Loucy (cell line): ENCODE measurements around the gene PDCD2L.

Experiments used
- H2AFZ ChIP-seq: fragments of 200-600 bp; sonication (generic); 2 replicates; pipeline ENCODE4 v1.6.0; 2016; ENCODE audit warnings: antibody characterized with exemption, mild to moderate bottlenecking, low read length, moderate library complexity
- H3F3A ChIP-seq: fragments of 200-600 bp; 2 replicates; pipeline ENCODE4 v1.6.0; 2016; ENCODE audit warnings: antibody characterized with exemption, low read depth, mild to moderate bottlenecking
- H3K27me3 ChIP-seq: fragments of 200-600 bp; sonication (generic); 2 replicates; pipeline ENCODE4 v1.6.1; 2014; ENCODE audit warnings: low read length, mild to moderate bottlenecking; ENCODE audit not compliant: insufficient read depth, poor library complexity, severe bottlenecking
- H3K36me3 ChIP-seq: fragments of 200-600 bp; sonication (generic); 2 replicates; pipeline ENCODE4 v1.6.1; 2016; ENCODE audit warnings: low read length; ENCODE audit not compliant: insufficient read depth
- H3K4me1 ChIP-seq: fragments of 200-600 bp; sonication (generic); 2 replicates; pipeline ENCODE4 v1.5.1; 2014; ENCODE audit warnings: low read length, mild to moderate bottlenecking; ENCODE audit not compliant: insufficient read depth, poor library complexity, severe bottlenecking
- H3K4me2 ChIP-seq: fragments of 200-600 bp; sonication (generic); 2 replicates; pipeline ENCODE4 v1.6.0; 2014; ENCODE audit warnings: antibody characterized with exemption, low read length, low read depth, mild to moderate bottlenecking; ENCODE audit not compliant: poor library complexity, severe bottlenecking
- H3K4me3 ChIP-seq: fragments of 200-600 bp; sonication (generic); 2 replicates; pipeline ENCODE4 v1.5.1; 2014; ENCODE audit warnings: low read length, mild to moderate bottlenecking, mixed read lengths; ENCODE audit not compliant: poor library complexity, severe bottlenecking
- H3K79me2 ChIP-seq: fragments of 200-600 bp; sonication (generic); 2 replicates; pipeline ENCODE4 v1.6.1; 2014; ENCODE audit warnings: low read length; ENCODE audit not compliant: insufficient read depth
- H3K9ac ChIP-seq: fragments of 200-600 bp; sonication (generic); 2 replicates; pipeline ENCODE4 v1.6.0; 2014; ENCODE audit warnings: mild to moderate bottlenecking, low read depth, low read length, moderate library complexity; ENCODE audit not compliant: poor library complexity, severe bottlenecking
- H3K9me2 ChIP-seq: fragments of 200-600 bp; sonication (generic); replicated peaks from 2 replicates; pipeline ENCODE4 v1.6.1; 2016; ENCODE audit warnings: low read depth, low read length, mixed read lengths
- H3K9me3 ChIP-seq: fragments of 200-600 bp; sonication (generic); 2 replicates; pipeline ENCODE4 v1.6.1; 2014; ENCODE audit warnings: mild to moderate bottlenecking, antibody characterized with exemption, low read length, low read depth; ENCODE audit not compliant: insufficient read depth
- H4K20me1 ChIP-seq: fragments of 200-600 bp; sonication (generic); 2 replicates; pipeline ENCODE4 v1.6.0; 2014; ENCODE audit warnings: antibody characterized with exemption, low read length, mild to moderate bottlenecking; ENCODE audit not compliant: insufficient read depth, poor library complexity, severe bottlenecking
- CTCF ChIP-seq: fragments of 200-600 bp; sonication (generic); conservative IDR thresholded peaks from 2 replicates; pipeline ENCODE4 v1.5.1; 2014; ENCODE audit warnings: mild to moderate bottlenecking, antibody characterized with exemption, low read length
- EZH2phosphoT487 ChIP-seq: fragments of 200-600 bp; IDR thresholded peaks from 2 replicates; pipeline ENCODE4 v1.6.1; 2018; ENCODE audit warnings: antibody characterized with exemption, mild to moderate bottlenecking, moderate library complexity, borderline replicate concordance

Gene PDCD2L

GRCh38 chr19:34404109-34404909 is at the start of gene PDCD2L:
Gene PDCD2L, plus strand, starts transcription at chr19:34404399. Its CDS starts 32 bp downstream, at chr19:34404431.
- peak within 1 kb of the TSS; percentile 78 for H3K4me3 ChIP-seq
- peak within 1 kb of the TSS; percentile 74 for H3K4me2 ChIP-seq
- peaks cover 5% of the 10 kb centered on the region for H3K4me1 ChIP-seq
- no peaks in the 10 kb centered on the region for H3F3A ChIP-seq
- H3K27me3 ChIP-seq, result no peaks in the 10 kb centered on the region
- no peaks in the 10 kb centered on the region for H4K20me1 ChIP-seq
- H3K9ac ChIP-seq, result peak within 1 kb of the TSS; percentile 75
- TF ChIP-seq EZH2phosphoT487, result no peak
- TF ChIP-seq CTCF, result no peak
- H3K9me2 ChIP-seq, result no peaks in the 10 kb centered on the region
- H3K9me3 ChIP-seq, result no peaks in the 10 kb centered on the region
- peaks cover 21% of the 10 kb centered on the region; the same call in 1 of the 2 replicates for H3K36me3 ChIP-seq
- H2AFZ ChIP-seq, result peak within 1 kb of the TSS; percentile 96
- H3K79me2 ChIP-seq, result peaks cover 14% of the 10 kb centered on the region; the same call in 1 of the 2 replicates

GRCh38 chr19:34355201-34355600 is 49.0 kb upstream of the PDCD2L start:
- Histone ChIP-seq H3K4me1 (peaks cover 37% of the 10 kb centered on the region), H4K20me1 (no peaks in the 10 kb centered on the region), H3K4me2 (no peak overlapping the region), H3K9me3 (no peaks in the 10 kb centered on the region), H3K27me3 (no peaks in the 10 kb centered on the region), H3K9me2 (no peaks in the 10 kb centered on the region), H3K79me2 (peaks cover 4% of the 10 kb centered on the region; the same call in 1 of the 2 replicates), H3K4me3 (no peak overlapping the region), H2AFZ (no peak overlapping the region), H3K9ac (no peak overlapping the region), H3K36me3 (no peaks in the 10 kb centered on the region), H3F3A (no peaks in the 10 kb centered on the region)
- TF ChIP-seq EZH2phosphoT487, result no peak
- no peak for TF ChIP-seq CTCF

- H2AFZ ChIP-seq, result no peak overlapping the region
- no peaks in the 10 kb centered on the region for H3K36me3 ChIP-seq
- H3F3A ChIP-seq, result no peaks in the 10 kb centered on the region
- no peak overlapping the region for H3K4me3 ChIP-seq
- peak overlapping the region; percentile 83 for H3K9ac ChIP-seq
- no peaks in the 10 kb centered on the region for H4K20me1 ChIP-seq
- no peaks in the 10 kb centered on the region for H3K9me3 ChIP-seq
- peaks cover 4% of the 10 kb centered on the region; the same call in 1 of the 2 replicates for H3K79me2 ChIP-seq
- no peak for TF ChIP-seq CTCF
- TF ChIP-seq EZH2phosphoT487, result no peak
- peak overlapping the region; percentile 94 for H3K4me2 ChIP-seq
- no peaks in the 10 kb centered on the region for H3K9me2 ChIP-seq
- H3K27me3 ChIP-seq, result no peaks in the 10 kb centered on the region
- peaks cover 29% of the 10 kb centered on the region for H3K4me1 ChIP-seq
These were observed 47.3 kb upstream of the PDCD2L start for GRCh38 chr19:34356875-34357274.
